Hematopoietic multipotent progenitor cell treated with erythropoietin and hydrocortisone succinate and interleukin-3 and kit ligand, for 8 days (in vitro differentiated cells): Measurements from ENCODE around the gene CDH6.
"Not testable (repeated sequence)": the region's sequence is repeated elsewhere in the genome, so short reads cannot be mapped to it uniquely, and the experiment has no call there.

ENCODE experiments used
- DNase-seq: peaks from one replicate; pipeline ENCODE4 v3.0.0-alpha.2; 2015

CDH6 gene

DNA sequence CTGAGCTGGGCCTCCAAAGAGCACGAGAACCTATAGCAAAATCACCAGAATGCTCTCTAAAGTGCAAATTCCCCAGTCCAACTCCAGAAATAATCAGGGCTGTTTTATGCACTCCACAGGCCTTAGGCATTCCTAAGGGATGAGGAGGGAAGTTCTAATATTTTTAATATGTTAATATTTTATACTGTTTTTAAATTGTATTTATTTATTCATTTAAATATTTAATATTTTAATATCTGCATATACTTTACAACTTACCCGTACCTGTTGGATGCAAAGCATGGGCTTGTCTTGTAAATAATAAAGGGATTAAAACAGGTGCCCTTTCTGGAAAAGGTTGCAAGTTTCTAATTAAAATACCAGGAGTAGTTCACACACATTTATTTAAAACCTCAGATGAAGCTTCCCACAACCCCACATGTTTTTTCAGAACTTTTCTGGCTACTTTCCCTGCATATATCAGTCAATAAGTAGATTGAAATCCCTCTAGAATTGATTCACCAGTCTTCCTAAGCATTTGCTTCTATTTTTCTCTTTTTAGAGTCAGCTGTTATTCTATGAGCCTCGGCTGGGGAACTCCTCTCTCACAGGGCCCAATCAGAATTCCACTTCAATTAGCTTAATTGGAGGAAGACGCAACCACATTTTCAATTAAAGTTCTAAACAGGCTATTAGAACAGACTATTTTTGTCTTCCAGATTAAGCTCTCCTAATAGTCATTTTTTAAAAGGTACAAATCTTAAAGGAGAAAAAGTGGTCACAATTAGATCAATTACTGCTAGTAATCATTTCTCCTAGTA, 140.8 kb downstream of the CDH6 start:
- DNase-seq = no peak

DNA sequence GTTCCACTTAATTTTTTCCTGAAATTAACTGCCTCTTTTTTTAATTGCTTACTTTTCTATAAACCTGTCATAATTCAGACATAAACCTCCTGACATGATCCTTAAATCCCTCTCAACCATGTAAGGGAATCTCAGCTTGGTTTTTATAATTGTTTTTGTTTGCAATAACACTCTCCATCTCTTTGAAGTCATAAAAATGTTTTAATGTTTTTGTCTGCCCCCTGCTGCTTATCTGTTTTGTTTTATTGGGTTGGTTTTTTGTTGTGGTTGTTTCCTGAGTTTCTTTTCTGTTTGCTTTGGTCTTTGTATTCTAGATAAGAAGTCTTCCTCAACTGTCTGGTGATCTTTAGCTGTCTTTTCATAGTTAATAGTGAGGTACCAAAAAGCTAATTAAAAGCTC, 142.0 kb downstream of the CDH6 start:
- DNase-seq = no peak

DNA sequence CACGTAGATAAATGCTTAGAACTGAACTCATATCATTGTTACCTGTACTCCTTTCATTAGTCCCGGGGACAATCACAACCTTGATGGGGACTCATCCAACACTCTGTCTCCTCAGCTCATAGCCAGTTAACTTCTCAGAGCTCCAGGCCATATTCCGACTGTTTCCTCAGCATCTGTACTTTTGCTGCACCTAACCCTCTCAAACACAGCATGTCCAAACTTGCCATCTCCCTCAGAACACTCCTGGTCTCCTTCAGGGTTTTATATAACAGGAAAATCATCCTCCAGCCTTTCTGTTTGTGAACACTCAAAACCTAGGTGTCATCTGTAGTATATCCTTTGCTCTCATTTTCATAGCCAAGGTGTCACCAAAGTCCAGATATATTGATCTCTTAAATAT, 150.5 kb downstream of the CDH6 start:
- no peak for DNase-seq

DNA sequence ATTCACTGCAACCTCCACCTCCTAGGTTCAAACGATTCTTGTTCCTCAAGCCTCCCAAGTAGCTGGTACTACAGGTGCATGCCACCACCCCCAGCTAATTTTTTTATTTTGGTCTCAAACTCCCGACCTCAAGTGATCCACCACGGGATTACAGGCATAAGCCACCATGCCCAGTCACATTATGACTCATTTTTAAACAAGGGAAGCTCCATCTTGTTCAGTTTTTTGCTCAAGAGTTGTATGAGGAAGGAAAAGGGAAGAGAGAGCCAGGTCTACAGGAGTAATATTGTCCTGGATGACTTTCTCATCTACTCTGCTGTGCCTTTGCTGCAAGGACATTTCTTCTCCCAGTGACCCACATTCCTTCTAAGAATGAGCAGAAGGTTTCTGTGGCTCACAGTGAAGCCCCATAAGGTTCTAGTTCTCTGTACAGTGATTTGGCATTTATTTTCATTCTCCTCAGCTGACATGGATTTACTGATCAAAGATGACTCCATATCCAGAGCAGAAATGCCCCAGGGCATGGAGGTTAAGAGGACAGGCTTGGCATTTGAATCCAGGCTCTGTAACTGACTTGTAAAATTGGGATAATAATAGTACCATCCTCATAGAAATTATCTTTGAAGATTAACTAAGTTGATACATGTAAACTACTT, 153.5 kb downstream of the CDH6 start:
- DNase-seq = no peak

DNA sequence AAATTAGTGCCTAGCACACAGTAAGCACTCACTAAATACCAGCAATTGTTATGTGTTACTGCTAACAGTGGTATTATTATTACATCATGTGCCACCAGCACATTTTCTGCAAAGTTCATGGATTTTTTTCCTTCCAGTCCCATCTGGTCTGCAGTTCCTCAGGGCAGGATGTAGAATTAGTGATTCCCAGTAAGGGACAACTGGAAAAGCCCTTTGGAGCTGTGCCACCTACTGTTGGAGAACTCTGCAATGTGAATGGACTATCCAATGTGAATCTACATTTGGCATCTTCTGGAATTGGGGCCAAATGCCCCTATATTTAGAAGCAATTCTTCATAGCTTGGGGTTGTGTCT, 154.0 kb downstream of the CDH6 start:
- no peak for DNase-seq

DNA sequence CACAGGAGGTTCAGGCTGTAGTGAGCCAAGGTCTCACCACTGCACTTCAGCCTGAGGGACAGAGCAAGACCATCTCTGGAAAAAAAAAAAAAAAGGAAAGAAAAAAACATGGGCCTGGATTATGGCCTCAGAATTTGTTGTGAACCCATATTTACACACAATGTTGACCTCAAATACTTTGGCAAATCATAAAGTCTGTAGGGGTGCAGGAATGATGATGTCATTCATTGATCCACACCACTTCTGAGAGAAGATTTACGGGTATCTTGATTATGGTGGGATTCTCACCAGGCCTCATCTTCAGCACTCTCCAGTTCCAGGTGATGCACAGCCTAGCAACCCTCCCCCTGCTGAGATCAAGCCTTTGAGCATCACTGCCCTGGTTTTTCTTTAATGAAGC, 156.9 kb downstream of the CDH6 start:
- no peak for DNase-seq

DNA sequence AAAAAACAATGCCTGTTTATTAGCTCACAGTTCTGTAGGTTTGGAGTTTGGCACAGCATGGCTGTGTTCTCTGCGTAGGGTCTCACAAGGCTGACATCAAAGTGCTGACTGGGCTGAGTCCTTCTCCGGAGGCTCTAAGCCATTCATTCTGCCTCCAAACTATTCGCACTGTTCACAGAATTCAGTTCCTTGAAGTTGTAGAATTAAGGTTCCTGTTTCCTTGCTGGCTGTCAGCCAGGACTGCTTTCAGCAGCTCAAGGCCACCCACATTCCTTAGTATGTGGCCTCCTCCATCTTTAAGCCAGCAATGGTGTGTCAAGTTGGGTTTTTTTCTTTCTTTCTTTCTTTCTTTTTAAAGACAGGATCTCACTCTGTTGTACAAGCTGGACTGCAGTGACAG, 161.9 kb downstream of the CDH6 start:
- DNase-seq = no peak

DNA sequence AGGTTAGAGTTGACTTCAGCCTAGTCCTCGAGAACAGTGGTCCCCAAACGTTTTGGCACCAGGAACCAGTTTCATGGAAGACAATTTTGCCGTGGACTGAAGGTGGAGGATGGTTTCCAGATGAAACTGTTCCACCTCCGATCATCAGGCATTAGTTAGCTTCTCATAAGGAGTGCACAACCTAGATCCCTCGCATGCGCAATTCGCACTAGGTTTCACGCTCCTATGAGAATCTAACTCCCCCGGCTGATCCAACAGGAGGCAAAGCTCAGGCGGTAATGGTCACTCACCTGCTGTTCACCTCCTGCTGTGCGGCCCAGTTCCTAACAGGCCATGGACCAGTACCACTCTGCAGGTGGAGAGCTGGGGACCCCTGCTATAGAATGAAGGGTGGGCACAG, 163.6 kb downstream of the CDH6 start:
- no peak for DNase-seq

DNA sequence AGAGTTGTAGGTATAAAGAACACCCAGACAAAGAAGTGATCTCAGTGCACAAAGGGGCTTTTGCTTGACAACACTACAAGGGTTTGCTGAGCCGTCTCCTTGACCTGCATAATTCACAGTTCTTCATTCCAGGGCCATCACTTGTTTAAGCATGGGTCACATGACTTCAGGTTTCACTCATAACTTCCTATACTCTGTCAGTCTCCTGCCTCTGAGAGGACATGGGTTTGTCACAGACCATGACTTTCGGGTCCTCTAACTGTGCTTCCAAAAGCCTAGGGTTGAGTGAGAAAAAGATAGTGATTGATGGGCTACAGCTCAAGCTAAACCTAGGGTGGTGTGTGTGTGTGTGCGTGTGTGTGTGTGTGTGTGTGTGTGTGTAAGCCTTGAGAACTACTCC, 166.4 kb downstream of the CDH6 start:
- no peak for DNase-seq

DNA sequence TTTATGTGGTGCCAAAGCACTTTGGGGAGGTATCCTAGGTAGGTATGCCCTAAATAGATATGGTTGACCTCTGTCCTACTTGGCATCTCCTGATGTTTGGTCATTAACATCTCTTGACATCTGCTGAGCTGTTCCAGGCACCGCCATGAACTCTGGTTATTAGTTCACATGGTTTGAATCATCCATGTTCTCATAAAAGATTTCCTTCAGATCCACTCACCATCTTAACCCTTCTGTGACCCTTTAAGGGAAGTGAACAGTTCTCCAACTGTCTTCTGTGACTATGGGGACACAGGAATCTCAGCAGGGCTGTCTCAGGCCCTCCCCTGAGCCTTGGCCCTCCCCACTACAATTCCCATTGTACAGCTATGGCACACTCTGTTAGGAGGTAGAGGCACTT, 167.7 kb downstream of the CDH6 start:
- DNase-seq = no peak

DNA sequence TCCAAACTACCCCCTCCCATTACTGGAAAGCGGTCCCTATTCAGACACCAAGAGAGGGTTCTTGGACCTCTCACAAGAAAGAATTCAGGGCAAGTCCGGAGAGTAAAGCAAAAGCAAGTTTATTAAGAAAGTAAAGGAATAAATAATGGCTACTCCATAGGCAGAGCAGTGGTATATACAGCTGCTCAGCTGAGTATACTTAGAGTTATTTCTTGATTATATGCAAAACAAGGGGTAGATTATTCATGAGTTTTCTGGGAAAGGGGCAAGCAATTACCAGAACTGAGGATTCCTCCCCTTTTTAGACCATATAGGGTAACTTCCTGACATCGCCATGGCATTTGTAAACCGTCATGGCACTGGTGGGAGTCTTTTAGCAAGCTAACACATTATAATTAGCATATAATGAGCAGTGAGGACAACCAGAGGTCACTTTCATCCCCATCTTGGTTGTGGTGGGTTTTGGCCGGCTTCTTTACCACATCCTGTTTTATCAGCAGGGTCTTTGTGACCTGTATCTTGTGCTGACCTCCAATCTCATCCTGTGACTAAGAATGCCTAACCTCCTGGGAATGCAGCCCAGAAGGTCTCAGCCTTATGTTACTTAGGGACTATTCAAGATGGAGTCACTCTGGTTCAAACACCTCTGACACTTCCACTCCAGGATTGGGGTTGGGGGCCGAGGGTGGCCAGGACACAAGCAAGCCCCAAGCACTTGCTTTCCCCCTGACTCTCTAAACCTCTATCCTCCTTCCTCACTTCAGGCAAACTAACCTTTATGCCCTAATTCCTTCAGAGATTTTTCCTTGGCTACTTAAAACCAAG, 168.4 kb downstream of the CDH6 start:
- DNase-seq = not testable (repeated sequence)

DNA sequence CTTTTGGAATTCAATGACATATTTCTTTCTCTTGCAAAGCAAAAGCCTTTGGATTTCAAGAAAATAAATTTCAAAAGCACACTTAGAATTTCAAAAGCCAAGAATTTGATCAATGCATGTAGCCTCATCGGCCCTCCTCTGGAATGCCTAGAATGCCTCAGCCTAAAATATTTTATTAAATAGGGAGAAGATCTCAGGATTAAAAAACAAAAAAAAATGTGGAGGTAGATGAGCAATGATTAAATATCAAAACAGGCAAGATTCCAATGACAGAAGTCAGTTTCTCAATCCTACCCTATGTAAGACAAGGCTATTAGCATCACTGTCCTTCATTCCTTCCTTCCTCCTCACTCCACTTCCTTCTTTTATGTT, 169.0 kb downstream of the CDH6 start:
- DNase-seq = no peak

DNA sequence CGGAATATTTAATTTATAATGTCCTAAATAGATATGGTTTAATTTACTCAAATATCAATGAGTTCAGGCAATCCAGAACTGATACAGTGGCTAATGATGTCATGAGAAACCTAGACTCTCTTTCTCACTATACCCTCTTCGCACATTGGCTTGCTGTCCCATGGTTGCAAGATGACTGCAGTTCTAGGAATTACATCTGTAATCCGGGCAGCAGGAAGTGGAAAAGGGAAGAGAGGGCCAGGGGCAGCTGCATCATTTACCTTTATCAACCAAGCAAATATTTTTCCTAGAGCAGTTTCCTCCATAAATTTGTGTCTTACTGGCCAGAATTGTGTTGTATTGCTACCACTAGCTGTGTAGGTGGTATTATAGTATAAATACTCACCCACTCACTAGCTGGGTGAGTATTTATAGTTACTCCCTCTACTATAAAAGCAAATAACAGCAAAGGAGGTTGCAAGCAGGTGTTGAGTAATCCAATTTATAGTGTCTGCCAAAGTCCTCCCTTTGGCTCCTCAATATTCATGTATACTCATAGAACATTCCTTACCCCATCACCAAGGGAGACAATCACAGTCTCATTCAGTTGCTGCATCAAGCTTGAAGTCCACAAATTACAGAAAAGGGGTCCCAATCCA, 169.6 kb downstream of the CDH6 start:
- no peak for DNase-seq

DNA sequence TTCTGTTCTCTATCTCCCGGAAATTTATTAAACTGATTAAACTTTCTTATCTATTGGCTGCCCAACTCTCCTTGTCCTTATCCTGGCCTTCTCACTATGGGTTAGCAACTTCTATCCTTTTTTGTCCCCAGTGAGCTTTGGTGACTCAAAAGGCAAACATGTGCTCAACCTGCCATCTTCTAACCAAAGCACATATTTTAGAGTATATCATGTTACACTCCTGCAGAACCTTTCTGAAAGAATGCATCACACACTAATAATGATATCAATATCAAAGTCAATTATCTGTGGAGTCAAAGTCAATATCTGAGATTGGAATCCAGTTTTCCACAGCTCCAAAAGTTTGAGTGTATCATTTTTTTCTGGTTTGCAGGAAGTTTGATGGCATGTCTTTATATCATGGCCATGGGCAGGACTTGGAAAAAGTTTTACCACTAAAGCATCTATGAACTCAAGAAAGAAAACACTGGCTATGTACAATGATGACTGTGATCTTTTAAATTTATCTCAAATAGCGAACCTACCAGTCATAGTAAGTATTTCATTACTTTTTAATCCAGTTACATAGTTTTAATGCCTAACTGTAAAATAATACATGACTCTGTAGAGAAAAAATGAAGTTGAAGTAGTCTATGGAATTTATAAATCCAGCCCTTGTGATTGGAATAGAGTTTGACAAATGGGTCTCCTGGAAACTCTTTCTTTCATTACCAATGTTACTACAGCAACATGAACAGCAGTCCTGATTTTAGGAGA, 171.6 kb downstream of the CDH6 start:
- DNase-seq = no peak

DNA sequence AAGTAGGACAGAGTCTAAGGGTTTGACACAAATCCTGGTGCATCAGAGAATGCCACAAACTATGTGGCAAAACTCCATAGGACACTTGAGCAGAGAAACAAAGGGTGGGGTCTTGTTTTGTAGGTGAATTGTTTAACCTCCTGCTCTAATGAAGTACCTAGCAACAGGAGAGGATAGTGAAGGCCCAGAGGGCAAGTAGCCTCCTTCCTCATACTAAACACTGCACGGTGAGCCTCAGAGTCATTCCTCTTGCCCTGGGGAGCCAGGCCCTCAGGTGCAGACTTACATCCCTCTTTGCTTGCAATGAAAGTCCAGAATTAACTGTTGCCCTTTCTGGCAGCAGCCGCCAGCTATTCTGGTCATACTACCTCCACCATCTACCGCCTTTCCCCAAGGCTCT, 172.3 kb downstream of the CDH6 start:
- DNase-seq = no peak

DNA sequence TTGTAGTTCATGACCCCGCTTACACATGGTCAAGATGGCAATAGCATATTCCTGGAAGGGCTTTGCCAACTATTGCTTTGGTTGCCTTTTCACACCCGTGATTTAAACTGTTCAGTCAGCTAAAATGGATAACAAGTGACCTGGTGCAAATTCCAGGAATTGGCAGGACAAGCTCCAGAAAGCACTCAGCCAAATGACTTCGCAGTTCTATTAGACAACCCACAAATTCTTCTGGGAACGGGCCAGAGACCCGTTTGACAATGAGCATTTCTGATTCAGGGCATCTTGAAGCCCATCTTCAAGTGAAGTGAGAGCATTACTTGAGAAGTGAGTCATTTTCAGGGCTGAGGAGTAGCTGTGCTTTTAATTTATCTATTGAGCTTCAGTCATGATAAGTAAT, 173.5 kb downstream of the CDH6 start:
- DNase-seq = no peak

DNA sequence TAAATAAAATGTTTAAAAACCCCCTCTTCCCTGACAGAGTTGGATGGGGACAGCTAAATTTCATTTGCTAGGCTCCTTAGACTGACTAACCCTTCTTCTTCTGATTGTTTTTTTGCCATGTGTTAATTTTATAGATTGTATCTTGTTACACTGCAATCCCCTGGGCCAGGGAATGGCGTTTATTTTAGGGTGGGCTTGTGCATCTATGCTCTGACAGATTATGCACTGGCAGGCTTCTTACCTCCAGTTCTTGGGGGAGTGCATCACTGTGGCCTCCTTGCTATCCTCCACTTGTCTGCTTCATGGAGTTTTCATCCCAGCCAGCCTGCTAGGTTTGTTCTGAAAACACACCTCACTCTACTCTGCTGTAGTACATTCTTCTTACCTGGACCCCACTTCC, 178.6 kb downstream of the CDH6 start:
- no peak for DNase-seq

DNA sequence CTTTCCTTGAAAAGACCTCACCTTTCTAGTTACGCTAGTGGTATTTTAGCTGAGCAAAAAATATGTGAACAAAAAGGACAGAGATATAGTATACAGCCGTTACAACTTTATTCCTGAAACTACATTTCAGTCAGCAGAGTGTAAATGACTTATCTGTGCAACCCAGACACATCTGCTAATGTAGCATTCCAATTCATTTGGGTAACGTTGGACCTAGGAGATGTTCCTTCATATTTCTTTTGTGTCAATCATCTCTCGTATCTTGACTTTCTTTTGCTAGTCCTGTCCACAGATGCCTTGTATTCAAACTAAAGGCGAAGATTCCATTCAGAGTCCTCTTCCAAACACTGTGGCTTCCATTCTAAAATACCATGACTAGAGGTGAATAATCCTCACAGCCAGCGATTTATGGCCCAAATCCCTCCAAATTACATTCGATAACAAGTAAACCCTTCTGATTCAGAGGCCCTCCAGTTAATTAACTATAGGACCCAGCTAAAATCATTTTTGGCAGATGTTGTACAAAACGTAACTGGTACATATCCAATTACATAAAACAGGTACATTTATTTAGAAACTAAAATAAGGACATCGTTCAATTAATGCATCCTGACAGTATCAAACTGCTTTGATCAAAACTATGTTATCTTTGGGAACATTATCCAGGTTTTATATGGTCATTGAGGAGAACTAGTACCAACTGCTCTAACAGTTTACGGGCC, 182.7 kb downstream of the CDH6 start:
- DNase-seq = no peak

DNA sequence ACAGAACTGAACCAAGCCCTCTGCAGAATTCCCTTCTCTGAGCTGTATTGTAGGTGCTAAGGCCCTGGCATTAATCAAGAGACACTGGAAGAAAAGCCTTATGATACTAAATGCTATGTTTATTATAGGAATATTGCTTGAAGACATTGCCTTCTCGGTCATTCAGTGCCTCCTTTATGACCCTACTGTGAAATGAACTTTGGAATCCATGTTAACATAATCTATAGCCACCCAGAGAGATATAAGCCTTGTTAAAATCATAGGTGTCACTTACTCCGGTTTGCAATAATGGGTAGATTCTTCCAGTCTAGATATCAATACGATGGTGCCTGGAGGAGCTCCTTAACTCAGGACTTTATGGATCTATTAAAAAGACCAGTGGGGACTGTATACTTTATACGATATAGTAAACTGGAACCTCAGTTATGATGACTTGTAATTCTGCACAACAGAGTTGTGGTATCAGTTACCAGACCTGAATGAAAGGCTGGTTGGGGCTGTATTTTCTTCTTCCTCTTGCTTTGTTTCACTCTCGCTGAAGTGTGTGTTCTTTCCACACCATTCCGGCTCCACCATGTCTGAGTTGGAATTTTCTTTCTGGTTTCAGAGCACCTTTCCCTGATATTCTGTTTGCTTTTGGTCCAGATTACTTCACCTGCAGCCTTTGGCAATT, 183.9 kb downstream of the CDH6 start:
- DNase-seq = no peak

DNA sequence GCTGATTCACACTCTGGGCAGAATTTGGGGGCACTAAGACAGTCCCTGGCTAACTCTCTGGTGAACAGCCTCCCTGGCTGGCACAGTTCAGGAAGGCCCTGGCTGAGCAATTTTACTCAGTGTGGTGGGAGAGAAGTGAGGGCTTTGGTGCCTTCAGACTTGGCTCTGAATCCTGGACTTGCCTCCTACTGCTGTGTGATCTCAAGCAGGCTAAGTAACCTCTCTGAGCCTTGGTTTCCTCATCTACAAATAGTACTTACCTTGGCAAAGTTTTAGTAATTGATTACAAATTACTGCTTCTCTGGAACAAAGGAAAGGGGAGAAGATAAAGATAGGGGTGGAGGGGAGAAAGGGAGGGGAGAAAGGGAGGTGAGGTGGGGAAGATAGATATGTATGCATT, 184.7 kb downstream of the CDH6 start:
- DNase-seq = no peak
